Fibroblast of skin of left biceps (primary cell): ENCODE results near the gene RAPGEF3.
A peak's percentile ranks its signal among the peaks of the same experiment; 100 is the strongest.

ENCODE experiments used
- DNase-seq, 2 experiments: peaks; one replicate each; pipeline ENCODE4 v3.0.0-alpha.2; 2013; ENCODE audit warnings: low read depth in 2 of 2

Gene RAPGEF3

GRCh38 chr12:47722941-47723631 lies 35.6 kb downstream of the RAPGEF3 start:
- DNase-seq = no peak

- no peak for DNase-seq
Measured at GRCh38 chr12:47722136-47722834, 36.4 kb downstream of the RAPGEF3 start.

- DNase-seq = no peak
Measured at GRCh38 chr12:47721431-47721973, 37.2 kb downstream of the RAPGEF3 start.

GRCh38 chr12:47718531-47718930 lies 40.1 kb downstream of the RAPGEF3 start:
- no peak for DNase-seq

GRCh38 chr12:47717443-47718193 lies 41.1 kb downstream of the RAPGEF3 start:
- peak in 1 of 2 experiments; percentile 28 for DNase-seq

- DNase-seq = no peak
Measured at GRCh38 chr12:47717046-47717442, 41.6 kb downstream of the RAPGEF3 start.

- DNase-seq = no peak
Measured at GRCh38 chr12:47715877-47716548, 42.7 kb downstream of the RAPGEF3 start.

GRCh38 chr12:47715393-47715876 lies 43.2 kb downstream of the RAPGEF3 start:
- no peak for DNase-seq

GRCh38 chr12:47714826-47715386 lies 43.8 kb downstream of the RAPGEF3 start:
- no peak for DNase-seq

GRCh38 chr12:47712171-47712570 lies 46.5 kb downstream of the RAPGEF3 start:
- no peak for DNase-seq

- DNase-seq = no peak
Measured at GRCh38 chr12:47711448-47711847, 47.2 kb downstream of the RAPGEF3 start.

GRCh38 chr12:47710278-47710677 lies 48.4 kb downstream of the RAPGEF3 start:
- DNase-seq = no peak

GRCh38 chr12:47709671-47710070 lies 49.0 kb downstream of the RAPGEF3 start:
- DNase-seq = no peak

- no peak for DNase-seq
Measured at GRCh38 chr12:47709237-47709636, 49.4 kb downstream of the RAPGEF3 start.

GRCh38 chr12:47707905-47708543 lies 50.7 kb downstream of the RAPGEF3 start:
- DNase-seq = no peak

- no peak for DNase-seq
Measured at GRCh38 chr12:47707355-47707754, 51.3 kb downstream of the RAPGEF3 start.

- peak; percentile 62 to 68 for DNase-seq
Measured at GRCh38 chr12:47705566-47706425, 52.9 kb downstream of the RAPGEF3 start, which contains the start of gene RPAP3. TSS of gene RPAP3 (minus strand) at chr12:47706030. CDS start at chr12:47702840, 3,190 bp downstream.

- DNase-seq = no peak
Measured at GRCh38 chr12:47705229-47705565, 53.5 kb downstream of the RAPGEF3 start.

- DNase-seq = no peak
Measured at GRCh38 chr12:47704719-47705118, 54.0 kb downstream of the RAPGEF3 start.

- no peak for DNase-seq
Measured at GRCh38 chr12:47700263-47700662, 58.4 kb downstream of the RAPGEF3 start.
